IMR-90 (cell line): Measurements from ENCODE around the gene TCF3.

Source experiments
- CEBPB ChIP-seq: IDR thresholded peaks from 2 replicates; pipeline ENCODE4 v1.6.1; 2012; ENCODE audit warnings: low read depth, low read length, improper control_type of control experiment
- MXI1 ChIP-seq: IDR thresholded peaks from 2 replicates; pipeline ENCODE4 v1.6.1; 2012; ENCODE audit warnings: low read depth, mild to moderate bottlenecking, low read length, moderate library complexity, borderline replicate concordance
- POLR2A ChIP-seq: IDR thresholded peaks from 2 replicates; pipeline ENCODE4 v1.6.1; 2012; ENCODE audit warnings: mild to moderate bottlenecking, low read depth, low read length
- RFX5 ChIP-seq: IDR thresholded peaks from 2 replicates; pipeline ENCODE4 v1.8.0; 2012; ENCODE audit warnings: low read depth, mild to moderate bottlenecking, low read length, moderate library complexity
- TF ChIP-seq, protein P1 (sequence below): conservative IDR thresholded peaks from 2 replicates; pipeline ENCODE4 v1.5.1; 2012; ENCODE audit warnings: mild to moderate bottlenecking, low read depth, low read length, improper control_type of control experiment
- TF ChIP-seq, protein P2 (sequence below): fragments of 150-350 bp; IDR thresholded peaks from 2 replicates; pipeline ENCODE4 v1.6.1; 2016; ENCODE audit warnings: low read depth, mild to moderate bottlenecking, low read length, moderate library complexity, borderline replicate concordance
- TF ChIP-seq, protein P3 (sequence below): fragments of 150-350 bp; IDR thresholded peaks from 2 replicates; pipeline ENCODE4 v1.6.1; 2017; ENCODE audit warnings: mild to moderate bottlenecking, antibody characterized with exemption, low read length, low read depth

DNA sequence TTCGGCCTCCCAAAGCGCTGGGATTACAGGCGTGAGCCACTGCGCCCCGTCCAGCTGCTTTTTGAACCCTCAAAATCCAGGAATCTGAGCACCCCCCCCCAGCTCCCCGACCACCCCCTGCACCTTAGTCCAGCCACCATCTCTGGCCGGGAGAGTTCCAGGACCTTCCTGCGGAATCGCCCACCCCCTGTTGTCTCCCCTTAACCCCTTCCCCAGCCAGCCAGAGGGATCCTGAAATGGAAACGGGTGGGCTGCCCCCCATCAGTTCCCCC is 59.0 kb downstream of the TCF3 start:
- no peak for TF ChIP-seq RFX5
- TF ChIP-seq, protein P1, sequence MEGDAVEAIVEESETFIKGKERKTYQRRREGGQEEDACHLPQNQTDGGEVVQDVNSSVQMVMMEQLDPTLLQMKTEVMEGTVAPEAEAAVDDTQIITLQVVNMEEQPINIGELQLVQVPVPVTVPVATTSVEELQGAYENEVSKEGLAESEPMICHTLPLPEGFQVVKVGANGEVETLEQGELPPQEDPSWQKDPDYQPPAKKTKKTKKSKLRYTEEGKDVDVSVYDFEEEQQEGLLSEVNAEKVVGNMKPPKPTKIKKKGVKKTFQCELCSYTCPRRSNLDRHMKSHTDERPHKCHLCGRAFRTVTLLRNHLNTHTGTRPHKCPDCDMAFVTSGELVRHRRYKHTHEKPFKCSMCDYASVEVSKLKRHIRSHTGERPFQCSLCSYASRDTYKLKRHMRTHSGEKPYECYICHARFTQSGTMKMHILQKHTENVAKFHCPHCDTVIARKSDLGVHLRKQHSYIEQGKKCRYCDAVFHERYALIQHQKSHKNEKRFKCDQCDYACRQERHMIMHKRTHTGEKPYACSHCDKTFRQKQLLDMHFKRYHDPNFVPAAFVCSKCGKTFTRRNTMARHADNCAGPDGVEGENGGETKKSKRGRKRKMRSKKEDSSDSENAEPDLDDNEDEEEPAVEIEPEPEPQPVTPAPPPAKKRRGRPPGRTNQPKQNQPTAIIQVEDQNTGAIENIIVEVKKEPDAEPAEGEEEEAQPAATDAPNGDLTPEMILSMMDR: no peak
- no peak for TF ChIP-seq CEBPB
- TF ChIP-seq, protein P2, sequence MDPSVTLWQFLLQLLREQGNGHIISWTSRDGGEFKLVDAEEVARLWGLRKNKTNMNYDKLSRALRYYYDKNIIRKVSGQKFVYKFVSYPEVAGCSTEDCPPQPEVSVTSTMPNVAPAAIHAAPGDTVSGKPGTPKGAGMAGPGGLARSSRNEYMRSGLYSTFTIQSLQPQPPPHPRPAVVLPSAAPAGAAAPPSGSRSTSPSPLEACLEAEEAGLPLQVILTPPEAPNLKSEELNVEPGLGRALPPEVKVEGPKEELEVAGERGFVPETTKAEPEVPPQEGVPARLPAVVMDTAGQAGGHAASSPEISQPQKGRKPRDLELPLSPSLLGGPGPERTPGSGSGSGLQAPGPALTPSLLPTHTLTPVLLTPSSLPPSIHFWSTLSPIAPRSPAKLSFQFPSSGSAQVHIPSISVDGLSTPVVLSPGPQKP: no peak
- no peak for TF ChIP-seq MXI1
- no peak for TF ChIP-seq POLR2A
- TF ChIP-seq, protein P3, sequence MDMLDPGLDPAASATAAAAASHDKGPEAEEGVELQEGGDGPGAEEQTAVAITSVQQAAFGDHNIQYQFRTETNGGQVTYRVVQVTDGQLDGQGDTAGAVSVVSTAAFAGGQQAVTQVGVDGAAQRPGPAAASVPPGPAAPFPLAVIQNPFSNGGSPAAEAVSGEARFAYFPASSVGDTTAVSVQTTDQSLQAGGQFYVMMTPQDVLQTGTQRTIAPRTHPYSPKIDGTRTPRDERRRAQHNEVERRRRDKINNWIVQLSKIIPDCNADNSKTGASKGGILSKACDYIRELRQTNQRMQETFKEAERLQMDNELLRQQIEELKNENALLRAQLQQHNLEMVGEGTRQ: no peak
